Memory B cell (primary cell): ENCODE data around the gene CFAP73.

Source experiments
- ATAC-seq: fragments of 150-1000 bp; cut with Tn5 transposase; 2 replicates; pipeline ENCODE4 v1.10.0; 2021; ENCODE audit warnings: low read depth, mild to moderate bottlenecking, moderate library complexity
- DNase-seq, 2 donors: peaks; one replicate each; pipeline ENCODE4 v3.0.0; 2022; ENCODE audit warnings: low spot score in 2 of 2
- H3K27ac Mint-ChIP-seq: one replicate; pipeline ENCODE4 v1.8.0; 2022; ENCODE audit warnings: mild to moderate bottlenecking, moderate library complexity, mixed read lengths
- H3K27me3 Mint-ChIP-seq: one replicate; pipeline ENCODE4 v1.8.0; 2022; ENCODE audit warnings: mixed read lengths
- H3K36me3 Mint-ChIP-seq: one replicate; pipeline ENCODE4 v1.8.0; 2022; ENCODE audit warnings: mild to moderate bottlenecking, mixed read lengths
- H3K4me1 Mint-ChIP-seq: one replicate; pipeline ENCODE4 v1.8.0; 2022; ENCODE audit warnings: mixed read lengths
- H3K4me3 Mint-ChIP-seq: one replicate; pipeline ENCODE4 v1.8.0; 2022; ENCODE audit warnings: mild to moderate bottlenecking, moderate library complexity, mixed read lengths
- H3K9me3 Mint-ChIP-seq: one replicate; pipeline ENCODE4 v1.8.0; 2022; ENCODE audit warnings: mixed read lengths

The CFAP73 gene

GRCh38 chr12:113191227-113191626 is 41.7 kb downstream of the CFAP73 start:
- Mint-ChIP-seq H3K4me1 (peaks cover 14% of the 10 kb centered on the region), H3K36me3 (peaks cover 7% of the 10 kb centered on the region), H3K27me3 (no peaks in the 10 kb centered on the region), H3K27ac (no peak overlapping the region), H3K9me3 (no peaks in the 10 kb centered on the region), H3K4me3 (no peak overlapping the region)
- ATAC-seq: no peak
- DNase-seq: no peak

GRCh38 chr12:113194971-113195391 is 45.5 kb downstream of the CFAP73 start:
- H3K9me3 Mint-ChIP-seq: no peaks in the 10 kb centered on the region
- H3K4me1 Mint-ChIP-seq: peaks cover 9% of the 10 kb centered on the region
- H3K4me3 Mint-ChIP-seq: no peak overlapping the region
- H3K36me3 Mint-ChIP-seq: peaks cover 2% of the 10 kb centered on the region
- H3K27me3 Mint-ChIP-seq: no peaks in the 10 kb centered on the region
- DNase-seq (no peak), ATAC-seq (no peak)
- no peak overlapping the region for H3K27ac Mint-ChIP-seq

- Mint-ChIP-seq H3K27ac (no peak overlapping the region), H3K4me1 (peaks cover 9% of the 10 kb centered on the region), H3K4me3 (no peak overlapping the region), H3K36me3 (peaks cover 2% of the 10 kb centered on the region), H3K27me3 (no peaks in the 10 kb centered on the region), H3K9me3 (no peaks in the 10 kb centered on the region)
- no peak for DNase-seq
- ATAC-seq: no peak
Observed at GRCh38 chr12:113195598-113195997, 46.1 kb downstream of the CFAP73 start.

- Mint-ChIP-seq H3K4me3 (no peak overlapping the region), H3K9me3 (no peaks in the 10 kb centered on the region), H3K36me3 (no peaks in the 10 kb centered on the region), H3K27me3 (no peaks in the 10 kb centered on the region), H3K4me1 (peaks cover 9% of the 10 kb centered on the region), H3K27ac (no peak overlapping the region)
- no peak for ATAC-seq
- DNase-seq: no peak
Observed at GRCh38 chr12:113196582-113196981, 47.1 kb downstream of the CFAP73 start.

- H3K4me1 Mint-ChIP-seq: peaks cover 9% of the 10 kb centered on the region
- H3K27me3 Mint-ChIP-seq: no peaks in the 10 kb centered on the region
- H3K36me3 Mint-ChIP-seq: no peaks in the 10 kb centered on the region
- H3K27ac Mint-ChIP-seq: peak overlapping the region; percentile 78
- no peaks in the 10 kb centered on the region for H3K9me3 Mint-ChIP-seq
- no peak overlapping the region for H3K4me3 Mint-ChIP-seq
- DNase-seq (peak; percentile 58 to 61), ATAC-seq (peak; percentile 99)
Observed at GRCh38 chr12:113196990-113197389, 47.5 kb downstream of the CFAP73 start.

GRCh38 chr12:113197518-113198077 is 48.1 kb downstream of the CFAP73 start:
- H3K27ac Mint-ChIP-seq: peak overlapping the region; percentile 78
- H3K4me3 Mint-ChIP-seq: no peak overlapping the region

GRCh38 chr12:113198296-113198695 is 48.8 kb downstream of the CFAP73 start:
- DNase-seq: no peak
- Mint-ChIP-seq H3K4me3 (no peak overlapping the region), H3K9me3 (no peaks in the 10 kb centered on the region), H3K27me3 (no peaks in the 10 kb centered on the region), H3K36me3 (no peaks in the 10 kb centered on the region), H3K4me1 (peaks cover 12% of the 10 kb centered on the region), H3K27ac (peak overlapping the region; percentile 2)
- no peak for ATAC-seq

More at GRCh38 chr12:113197518-113198077, 48.1 kb downstream of the CFAP73 start:
- no peaks in the 10 kb centered on the region for H3K9me3 Mint-ChIP-seq
- DNase-seq (no peak), ATAC-seq (peak; percentile 37)
- no peaks in the 10 kb centered on the region for H3K36me3 Mint-ChIP-seq
- H3K4me1 Mint-ChIP-seq: peaks cover 9% of the 10 kb centered on the region
- no peaks in the 10 kb centered on the region for H3K27me3 Mint-ChIP-seq

GRCh38 chr12:113200021-113200797 is 50.7 kb downstream of the CFAP73 start:
- no peaks in the 10 kb centered on the region for H3K27me3 Mint-ChIP-seq
- DNase-seq (no peak), ATAC-seq (no peak)
- H3K9me3 Mint-ChIP-seq: no peaks in the 10 kb centered on the region
- no peak overlapping the region for H3K27ac Mint-ChIP-seq
- no peaks in the 10 kb centered on the region for H3K36me3 Mint-ChIP-seq
- H3K4me3 Mint-ChIP-seq: no peak overlapping the region
- peaks cover 17% of the 10 kb centered on the region for H3K4me1 Mint-ChIP-seq

GRCh38 chr12:113201187-113202177 is 52.0 kb downstream of the CFAP73 start:
- Mint-ChIP-seq H3K27me3 (no peaks in the 10 kb centered on the region), H3K27ac (no peak overlapping the region), H3K4me1 (peaks cover 22% of the 10 kb centered on the region), H3K36me3 (no peaks in the 10 kb centered on the region), H3K9me3 (peaks cover 2% of the 10 kb centered on the region), H3K4me3 (no peak overlapping the region)
- ATAC-seq: no peak
- DNase-seq: no peak

- DNase-seq (no peak), ATAC-seq (no peak)
- H3K4me3 Mint-ChIP-seq: no peak overlapping the region
- no peak overlapping the region for H3K27ac Mint-ChIP-seq
- peaks cover 21% of the 10 kb centered on the region for H3K4me1 Mint-ChIP-seq
- H3K27me3 Mint-ChIP-seq: no peaks in the 10 kb centered on the region
- peaks cover 2% of the 10 kb centered on the region for H3K9me3 Mint-ChIP-seq
- H3K36me3 Mint-ChIP-seq: no peaks in the 10 kb centered on the region
Observed at GRCh38 chr12:113202300-113203075, 53.0 kb downstream of the CFAP73 start.

- no peaks in the 10 kb centered on the region for H3K36me3 Mint-ChIP-seq
- DNase-seq (no peak), ATAC-seq (no peak)
- H3K27ac Mint-ChIP-seq: peak overlapping the region; percentile 55
- no peak overlapping the region for H3K4me3 Mint-ChIP-seq
- peaks cover 29% of the 10 kb centered on the region for H3K4me1 Mint-ChIP-seq
- no peaks in the 10 kb centered on the region for H3K27me3 Mint-ChIP-seq
- H3K9me3 Mint-ChIP-seq: peaks cover 2% of the 10 kb centered on the region
Observed at GRCh38 chr12:113203852-113204760, 54.6 kb downstream of the CFAP73 start.

GRCh38 chr12:113204804-113205203 is 55.3 kb downstream of the CFAP73 start:
- Mint-ChIP-seq H3K4me3 (no peak overlapping the region), H3K27me3 (no peaks in the 10 kb centered on the region), H3K27ac (peak overlapping the region; percentile 55), H3K9me3 (peaks cover 2% of the 10 kb centered on the region), H3K36me3 (no peaks in the 10 kb centered on the region), H3K4me1 (peaks cover 29% of the 10 kb centered on the region)
- ATAC-seq (no peak), DNase-seq (no peak)
